Activated T-cell treated with anti-CD3 and anti-CD28 coated beads for 48 hours (primary cell): ENCODE data around the gene MLXIP.
A peak's percentile ranks its signal among the peaks of the same experiment; 100 is the strongest.
"Not testable (repeated sequence)": the region's sequence is repeated elsewhere in the genome, so short reads cannot be mapped to it uniquely, and the experiment has no call there.

Experiments used
- DNase-seq: peaks from one replicate; pipeline ENCODE4 v3.0.0-alpha.2; 2020; ENCODE audit warnings: low read depth

The MLXIP gene

GRCh38 chr12:122096591-122097149 is 18.1 kb downstream of the MLXIP start:
- no peak for DNase-seq

DNA sequence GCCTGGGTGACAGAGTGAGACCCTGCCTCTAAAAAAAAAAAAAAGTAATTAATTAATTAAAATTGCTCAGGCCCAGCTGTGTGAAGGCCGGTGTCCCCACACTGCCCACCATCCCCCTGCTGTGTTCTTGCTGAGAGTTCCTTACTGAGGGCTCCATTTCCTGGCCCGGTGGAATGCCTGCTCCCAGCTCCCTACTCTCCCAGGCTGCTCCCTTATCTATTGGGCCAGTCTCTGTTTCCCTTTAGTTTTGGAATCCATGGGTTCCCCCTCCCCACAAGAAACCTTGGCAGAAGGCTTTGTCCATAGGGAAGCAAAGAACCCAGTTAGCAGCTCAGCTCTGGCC is 19.0 kb downstream of the MLXIP start:
- no peak for DNase-seq

DNA sequence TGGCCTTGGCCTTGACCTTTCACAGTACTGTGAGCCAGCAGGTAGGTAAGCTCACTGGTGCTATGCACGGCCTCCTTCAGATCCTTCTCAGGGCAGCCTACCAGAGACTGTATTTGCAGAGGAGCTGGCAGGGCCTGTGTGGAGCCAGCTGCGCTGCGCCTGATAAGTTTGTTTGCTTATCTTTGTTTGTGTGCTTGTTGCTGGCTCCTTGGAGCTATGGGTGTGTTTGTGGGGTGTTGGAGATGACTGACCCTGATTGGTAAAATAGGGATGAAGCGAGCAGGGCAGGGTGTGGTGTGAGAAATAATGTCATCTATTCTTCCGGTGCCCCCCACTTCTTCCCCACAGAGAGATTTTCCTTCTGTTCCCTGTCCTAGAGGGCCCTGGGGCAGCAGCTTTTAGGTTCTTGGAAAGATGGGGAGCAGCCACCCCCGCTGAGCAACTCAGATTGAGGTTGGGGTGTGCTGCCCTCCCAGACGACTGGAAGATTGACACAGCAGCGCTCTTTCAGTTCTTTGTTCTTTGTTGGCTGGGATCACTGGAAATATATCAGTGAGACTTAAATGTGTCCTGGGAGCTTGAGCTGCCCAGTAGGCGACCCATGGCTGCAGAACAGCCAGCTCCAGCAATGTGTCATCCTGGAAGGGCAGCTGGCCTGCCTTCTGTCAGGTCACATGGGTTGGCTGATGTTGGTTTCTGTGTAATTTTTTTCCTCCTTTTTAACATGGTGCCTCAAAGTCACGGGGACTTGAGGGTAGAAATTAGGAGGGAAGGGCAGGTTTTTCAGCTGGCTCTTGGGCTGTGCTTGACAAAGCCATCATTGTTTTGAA is 19.6 kb downstream of the MLXIP start:
- DNase-seq: no peak

GRCh38 chr12:122099280-122099749 is 20.8 kb downstream of the MLXIP start:
- no peak for DNase-seq

- no peak for DNase-seq
Measured at GRCh38 chr12:122099856-122100255, 21.3 kb downstream of the MLXIP start.

- no peak for DNase-seq
Measured at GRCh38 chr12:122100568-122100967, 22.0 kb downstream of the MLXIP start.

DNA sequence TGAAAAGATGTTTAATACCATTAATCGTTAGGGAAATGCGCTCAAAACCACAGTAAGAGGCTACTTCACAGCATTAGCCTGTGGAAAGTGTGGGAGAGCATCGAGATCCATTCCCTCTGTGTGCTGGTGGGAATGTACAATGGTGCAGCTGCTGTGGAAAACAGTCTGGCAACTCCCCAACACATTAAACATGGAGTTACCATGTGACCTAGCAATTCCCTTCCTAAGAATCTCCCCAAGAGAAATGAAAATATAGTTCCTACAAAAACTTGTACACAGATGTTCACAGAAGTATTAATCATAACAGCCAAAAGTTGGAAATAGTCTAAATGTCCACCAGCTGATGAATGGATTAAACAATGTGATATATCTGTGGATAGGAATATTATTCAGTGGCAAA is 23.8 kb downstream of the MLXIP start:
- DNase-seq: no peak

DNA sequence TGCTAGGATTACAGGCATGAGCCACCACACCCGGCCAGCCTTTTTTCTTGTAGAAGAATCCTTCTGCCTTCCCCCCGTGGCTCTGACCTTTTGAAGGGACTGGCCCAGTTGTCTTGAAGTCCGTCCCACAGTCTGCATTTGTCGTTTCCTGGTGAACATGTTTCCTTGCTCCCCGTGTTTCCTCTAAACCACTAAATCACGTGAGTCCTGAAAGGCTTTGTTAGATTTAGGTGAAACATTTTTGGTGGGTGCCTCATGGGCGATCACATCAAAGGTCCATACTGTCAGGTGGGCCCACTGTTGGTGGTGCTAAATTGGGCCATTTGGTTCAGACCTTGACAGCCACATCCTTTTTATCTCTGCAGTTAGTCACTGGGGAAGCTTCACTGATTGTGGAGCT is 26.3 kb downstream of the MLXIP start:
- DNase-seq: no peak

DNA sequence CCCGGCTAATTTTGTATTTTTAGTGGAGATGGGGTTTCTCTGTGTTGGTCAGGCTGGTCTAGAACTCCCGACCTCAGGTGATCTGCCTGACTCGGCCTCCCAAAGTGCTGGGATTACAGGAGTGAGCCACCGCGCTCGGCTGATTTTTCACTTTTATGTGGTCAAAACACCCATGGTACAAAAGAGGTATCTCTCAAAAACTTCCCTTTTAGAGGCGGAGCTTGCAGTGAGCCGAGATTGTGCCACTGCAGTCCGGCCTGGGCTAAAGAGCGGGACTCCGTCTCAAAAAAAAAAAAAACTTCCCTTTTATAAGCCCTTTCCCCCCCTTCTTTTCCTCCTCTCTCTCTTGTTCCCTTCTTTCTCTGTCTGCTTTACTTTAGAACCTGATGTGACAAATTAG is 26.9 kb downstream of the MLXIP start:
- not testable (repeated sequence) for DNase-seq

- DNase-seq: no peak
Measured at GRCh38 chr12:122106843-122107242, 28.3 kb downstream of the MLXIP start.

GRCh38 chr12:122107261-122107660 is 28.7 kb downstream of the MLXIP start:
- no peak for DNase-seq

- DNase-seq: no peak
Measured at GRCh38 chr12:122111089-122111641, 32.6 kb downstream of the MLXIP start.

GRCh38 chr12:122116707-122117535 is 38.4 kb downstream of the MLXIP start:
- DNase-seq: no peak

DNA sequence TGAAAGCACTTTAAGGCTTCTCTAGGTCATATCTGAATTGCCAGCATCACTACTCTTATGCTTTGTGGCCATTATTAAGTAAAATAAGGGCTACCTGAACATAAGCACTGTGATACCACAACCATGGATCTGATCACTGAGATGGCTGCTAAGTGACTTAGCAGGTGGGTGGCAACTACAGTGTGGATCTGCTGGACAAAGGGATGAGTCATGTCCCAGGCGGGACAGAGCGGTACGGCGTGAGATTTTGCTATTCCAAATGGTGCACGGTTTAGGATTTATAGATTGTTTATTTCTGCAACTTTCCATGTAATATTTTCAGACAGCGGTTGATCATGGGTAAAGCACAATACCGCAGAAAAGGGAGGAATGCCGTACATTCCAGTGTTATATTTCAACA is 39.4 kb downstream of the MLXIP start:
- no peak for DNase-seq

DNA sequence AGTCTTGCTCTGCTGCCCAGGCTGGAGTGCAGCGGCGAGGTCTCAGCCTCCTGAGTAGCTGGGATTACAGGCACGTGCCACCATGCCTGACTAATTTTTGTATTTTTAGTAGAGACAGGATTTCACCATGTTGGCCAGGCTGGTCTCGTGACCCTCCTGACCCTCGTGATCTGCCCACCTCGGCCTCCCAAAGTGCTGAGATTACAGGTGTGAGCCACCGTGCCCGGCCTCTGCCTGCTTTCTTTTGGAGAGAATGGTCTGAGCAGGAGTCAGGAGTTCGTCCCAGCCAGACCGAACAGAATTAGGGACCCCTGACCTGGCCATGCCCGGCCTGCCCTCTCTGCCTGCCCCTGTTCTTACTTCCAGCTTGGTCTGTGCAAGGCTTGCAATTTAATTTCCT is 42.8 kb downstream of the MLXIP start:
- not testable (repeated sequence) for DNase-seq

GRCh38 chr12:122121745-122122144 is 43.2 kb downstream of the MLXIP start:
- DNase-seq: no peak

DNA sequence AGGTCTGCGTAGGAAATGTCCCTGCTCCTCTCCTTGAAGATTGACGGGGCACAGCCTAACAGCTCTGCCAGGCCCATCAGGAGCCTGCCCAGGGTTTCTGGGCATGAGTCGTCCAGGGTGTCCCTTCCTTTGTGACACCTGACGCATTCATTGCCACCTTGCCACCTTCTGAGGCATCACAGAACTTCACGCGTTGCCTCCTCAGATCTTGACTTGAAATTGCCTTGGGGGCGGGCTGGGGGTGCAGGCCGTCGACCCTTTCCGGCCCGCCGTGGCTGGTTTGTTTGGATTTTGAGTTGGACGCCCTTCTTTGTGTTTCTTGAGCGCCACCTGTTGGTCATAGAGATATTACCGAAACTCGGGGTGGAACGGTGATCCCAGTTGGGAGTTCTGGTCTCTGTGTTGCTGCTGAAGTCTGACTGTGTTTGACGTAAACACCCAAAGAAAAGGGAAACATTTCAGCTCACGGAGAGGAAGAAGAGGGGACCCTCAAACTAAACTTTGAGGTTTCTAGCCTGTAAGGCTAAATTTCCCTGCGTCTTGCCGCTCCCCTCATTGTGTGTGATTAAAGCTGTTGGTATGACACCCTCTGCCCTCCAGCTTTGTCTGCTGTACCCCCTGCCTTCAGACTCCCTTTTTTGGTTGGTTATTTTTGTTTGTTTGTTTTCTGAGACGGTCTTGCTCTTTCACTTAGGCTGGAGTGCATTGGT is 44.6 kb downstream of the MLXIP start:
- DNase-seq: peak; percentile 59

GRCh38 chr12:122123761-122124145 is 45.2 kb downstream of the MLXIP start:
- DNase-seq: no peak

DNA sequence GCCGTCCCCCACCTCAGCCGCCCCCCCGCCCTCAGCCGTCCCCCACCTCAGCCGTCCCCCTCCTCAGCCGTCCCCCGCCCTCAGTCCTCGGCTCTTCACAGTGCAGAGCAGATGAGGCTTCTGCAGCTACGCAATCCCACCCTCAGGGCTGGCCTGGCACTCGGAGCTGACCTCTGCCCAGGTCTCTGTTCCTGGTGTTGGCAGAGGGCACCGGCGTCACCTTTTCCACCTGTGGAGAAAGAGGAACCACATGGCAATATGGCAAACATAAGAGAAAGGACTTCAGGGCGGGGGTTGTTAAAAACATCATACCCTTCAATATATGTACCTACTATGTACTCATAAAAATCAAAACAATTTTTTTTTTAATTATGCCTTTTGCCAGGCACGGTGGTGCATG is 45.8 kb downstream of the MLXIP start:
- DNase-seq: no peak

- no peak for DNase-seq
Measured at GRCh38 chr12:122125452-122126341, 47.1 kb downstream of the MLXIP start.

- no peak for DNase-seq
Measured at GRCh38 chr12:122126342-122126635, 47.7 kb downstream of the MLXIP start.
